Measurements from ENCODE around the gene KCNJ16.

The KCNJ16 gene

GRCh38 chr17:70123193-70123592 lies 48.2 kb downstream of the KCNJ16 start:
- no peak for DNase-seq (ENCODE audit: low read depth, low spot score)
- H3K27ac ChIP-seq: no peak overlapping the region

- no peak overlapping the region for H3K27ac ChIP-seq
- no peak for DNase-seq (ENCODE audit: low read depth, low spot score)
These were observed 49.7 kb downstream of the KCNJ16 start for GRCh38 chr17:70124723-70125122.

GRCh38 chr17:70127221-70127873 lies 52.3 kb downstream of the KCNJ16 start:
- no peak for DNase-seq (ENCODE audit: low read depth, low spot score)
- H3K27ac ChIP-seq: no peak overlapping the region

GRCh38 chr17:70128727-70129238 lies 53.8 kb downstream of the KCNJ16 start:
- no peak overlapping the region for H3K27ac ChIP-seq
- DNase-seq (ENCODE audit: low read depth, low spot score): no peak

- no peak overlapping the region for H3K27ac ChIP-seq
- DNase-seq (ENCODE audit: low read depth, low spot score): no peak
These were observed 55.3 kb downstream of the KCNJ16 start for GRCh38 chr17:70130289-70130688.

GRCh38 chr17:70132505-70132904 lies 57.5 kb downstream of the KCNJ16 start:
- DNase-seq (ENCODE audit: low read depth, low spot score): no peak
- no peak overlapping the region for H3K27ac ChIP-seq

- no peak for DNase-seq (ENCODE audit: low read depth, low spot score)
- no peak overlapping the region for H3K27ac ChIP-seq
These were observed 59.0 kb downstream of the KCNJ16 start for GRCh38 chr17:70134042-70134441.

GRCh38 chr17:70134777-70135176 lies 59.8 kb downstream of the KCNJ16 start:
- H3K27ac ChIP-seq: no peak overlapping the region
- DNase-seq (ENCODE audit: low read depth, low spot score): no peak

GRCh38 chr17:70136131-70136530 lies 61.1 kb downstream of the KCNJ16 start:
- DNase-seq (ENCODE audit: low read depth, low spot score): no peak
- no peak overlapping the region for H3K27ac ChIP-seq

GRCh38 chr17:70137451-70138230 lies 62.6 kb downstream of the KCNJ16 start:
- peak; percentile 64 for DNase-seq (ENCODE audit: low read depth, low spot score)

GRCh38 chr17:70138291-70138865 lies 63.4 kb downstream of the KCNJ16 start:
- H3K27ac ChIP-seq: peak overlapping the region; percentile 41
- DNase-seq (ENCODE audit: low read depth, low spot score): no peak

More at GRCh38 chr17:70137451-70138230, 62.6 kb downstream of the KCNJ16 start:
- peak overlapping the region; percentile 41 for H3K27ac ChIP-seq

- DNase-seq (ENCODE audit: low read depth, low spot score): no peak
These were observed 64.5 kb downstream of the KCNJ16 start for GRCh38 chr17:70139449-70139993.

GRCh38 chr17:70144260-70144846 lies 69.3 kb downstream of the KCNJ16 start:
- H3K27ac ChIP-seq: no peak overlapping the region
- no peak for DNase-seq (ENCODE audit: low read depth, low spot score)

More at GRCh38 chr17:70139449-70139993, 64.5 kb downstream of the KCNJ16 start:
- no peak overlapping the region for H3K27ac ChIP-seq

- no peak overlapping the region for H3K27ac ChIP-seq
- no peak for DNase-seq (ENCODE audit: low read depth, low spot score)
These were observed 78.2 kb downstream of the KCNJ16 start for GRCh38 chr17:70153210-70153609.

GRCh38 chr17:70157151-70157550 lies 82.1 kb downstream of the KCNJ16 start:
- no peak for DNase-seq (ENCODE audit: low read depth, low spot score)
- no peak overlapping the region for H3K27ac ChIP-seq

- DNase-seq (ENCODE audit: low read depth, low spot score): no peak
- no peak overlapping the region for H3K27ac ChIP-seq
These were observed 83.2 kb downstream of the KCNJ16 start for GRCh38 chr17:70158180-70158579.

- no peak for DNase-seq (ENCODE audit: low read depth, low spot score)
- no peak overlapping the region for H3K27ac ChIP-seq
These were observed 83.6 kb downstream of the KCNJ16 start for GRCh38 chr17:70158591-70158990.

- DNase-seq (ENCODE audit: low read depth, low spot score): peak; percentile 16
- no peak overlapping the region for H3K27ac ChIP-seq
These were observed 85.0 kb downstream of the KCNJ16 start for GRCh38 chr17:70159980-70160379.

- DNase-seq (ENCODE audit: low read depth, low spot score): no peak
These were observed 86.5 kb downstream of the KCNJ16 start for GRCh38 chr17:70161519-70161918.

GRCh38 chr17:70165383-70165782 lies 90.4 kb downstream of the KCNJ16 start:
- no peak for DNase-seq (ENCODE audit: low read depth, low spot score)
- H3K27ac ChIP-seq: no peak overlapping the region

More at GRCh38 chr17:70161519-70161918, 86.5 kb downstream of the KCNJ16 start:
- H3K27ac ChIP-seq: no peak overlapping the region

Data from epithelial cell of prostate (primary cell).